Measurements from ENCODE around the gene SPRR4. TPM values are rescaled to one million over a fixed set of nuclear protein-coding genes. Genes with fewer than 3 reads are reported as not detected.

SPRR4 gene
- total and polyA plus RNA-seq, 9 of the 15 experiments (the other 6 are each of a cell fraction or from before 2014, with no cell fraction given): not detected

GRCh38 chr1:152946248-152946647 is 24.2 kb upstream of the SPRR4 start:
- BruUV-seq (replicated peaks): no TSS peak
- no peak for FAIRE-seq
- POLR2A ChIA-PET: no interaction called here
- CTCF ChIA-PET (ENCODE audit: low intra/inter-chr PET ratio): no interaction called here
- no peaks in the 10 kb centered on the region for H3K4me1 ChIP-seq (replicated peaks in 1 of 2; ENCODE audit: control insufficient read depth in 2 of 2, insufficient read depth in 2 of 2, low read length in 2 of 2)
- H3K4me3 ChIP-seq: no peak overlapping the region
- H3K79me2 ChIP-seq (ENCODE audit: control insufficient read depth, insufficient read depth, low read length): no peaks in the 10 kb centered on the region
- no peak overlapping the region for H3K4me2 ChIP-seq (ENCODE audit: insufficient read depth, low read length)
- peaks cover 2 to 12% of the 10 kb centered on the region in 2 experiments; a peak in 2 of 5 replicates for H3K27me3 ChIP-seq (ENCODE audit: control insufficient read depth in 2 of 2, insufficient read depth in 2 of 2, low read length in 2 of 2)
- 0% methylated on average over 3 of the region's 3 CpGs for WGBS (ENCODE audit: insufficient coverage, low coverage, missing lambda C conversion rate)
- no peak overlapping the region for H3K9ac ChIP-seq (ENCODE audit: insufficient read depth in 1 of 2, low read depth in 2 of 2, low read length in 2 of 2)
- intact Hi-C loops (cut with micrococcal nuclease): no loop called here
- no peak overlapping the region for H2AFZ ChIP-seq (ENCODE audit: low read depth, low read length)
- in situ Hi-C loops (cut with MboI): no loop called here
- no peak for DNase-seq (ENCODE audit: extremely low read depth in 1 of 4, low spot score in 3 of 4)
- no peaks in the 10 kb centered on the region for H3K36me3 ChIP-seq (ENCODE audit: control insufficient read depth, insufficient read depth, low read length)
- no peaks in the 10 kb centered on the region for H3K9me3 ChIP-seq (replicated peaks; ENCODE audit: control insufficient read depth, insufficient read depth, low read depth, low read length)
- no peak overlapping the region for H3K27ac ChIP-seq (ENCODE audit: extremely low read depth, low read depth, low read length)
- TF ChIP-seq CC2D1A (IDR thresholded peaks at IDR 0.05): no peak
- no peak for TF ChIP-seq ZNF133 (CRISPR knock-in tag; IDR thresholded peaks at IDR 0.05)
- no peak for TF ChIP-seq TEAD2 (tag; IDR thresholded peaks at IDR 0.05)
- no peak for TF ChIP-seq ZEB2 (IDR thresholded peaks at IDR 0.05)
- TF ChIP-seq ZNF316 (IDR thresholded peaks at IDR 0.05): no peak
- TF ChIP-seq TFAM (CRISPR knock-in tag; conservative IDR thresholded peaks at IDR 0.05): no peak
- TF ChIP-seq CHD7 (IDR thresholded peaks at IDR 0.05; ENCODE audit: low read depth, low read length): no peak
- no peak for TF ChIP-seq ARID1B (IDR thresholded peaks at IDR 0.05)
- no peak for TF ChIP-seq MTA2 (IDR thresholded peaks at IDR 0.05; ENCODE audit: low read depth)
- TF ChIP-seq ZKSCAN1 (IDR thresholded peaks at IDR 0.05; ENCODE audit: low read depth, low read length): no peak
- no peak for TF ChIP-seq GTF2B (IDR thresholded peaks at IDR 0.05; ENCODE audit: extremely low read depth, insufficient read length)
- no peak for TF ChIP-seq ZC3H8 (IDR thresholded peaks at IDR 0.05)
- H3K9me1 ChIP-seq (ENCODE audit: control insufficient read depth, insufficient read depth, low read length): no peaks in the 10 kb centered on the region
- H4K20me1 ChIP-seq (replicated peaks; ENCODE audit: control insufficient read depth, insufficient read depth, low read length): no peaks in the 10 kb centered on the region
- ATAC-seq: no peak
